ENCODE data around the gene MPDU1. TPM values are rescaled to one million over a fixed set of nuclear protein-coding genes. Genes with fewer than 3 reads are reported as not detected.

MPDU1 gene
- total and polyA plus RNA-seq, 2 of the 4 experiments (the other 2 are of a cell fraction) = 135 to 149 TPM

GRCh38 chr17:7561028-7561575 is 22.6 kb upstream of the MPDU1 start:
- Histone ChIP-seq H4K8ac (ENCODE audit: low read depth in 2 of 2, low read length in 2 of 2) (peak overlapping the region; percentile 73 to 91), H2BK5ac (ENCODE audit: low read depth, low read length, poor library complexity, severe bottlenecking) (no peak overlapping the region), H3K4me2 (ENCODE audit: low read depth, low read length) (peak overlapping the region; percentile 98), H3K14ac (replicated peaks; ENCODE audit: low read depth, low read length) (0 out of 2 replicates have a peak overlapping the region, but pooled peaks have one; percentile 31), H3K4me3 (ENCODE audit: insufficient read depth, low read depth, low read length) (peak overlapping the region; percentile 79), H3K23ac (ENCODE audit: low read depth, low read length) (peak overlapping the region; percentile 39; the same call in 1 of the 2 replicates), H3K9ac (ENCODE audit: low read depth, low read length) (peak overlapping the region; percentile 74), H4K5ac (ENCODE audit: low read depth, low read length) (peak overlapping the region; percentile 18), H2BK20ac (ENCODE audit: low read depth, low read length) (no peak overlapping the region), H3K36me3 (ENCODE audit: control insufficient read depth, insufficient read depth, low read length) (peaks cover 20% of the 10 kb centered on the region), H2AK9ac (replicated peaks; ENCODE audit: low read depth, low read length, poor library complexity) (peak overlapping the region; percentile 100), H2AFZ (replicated peaks; ENCODE audit: low read length, poor library complexity) (peak overlapping the region; percentile 99), H3K4ac (ENCODE audit: low read depth, low read length) (peak overlapping the region; percentile 31), H3K4me1 (ENCODE audit: control insufficient read depth, insufficient read depth, low read length) (peaks cover 9% of the 10 kb centered on the region), H3K79me1 (ENCODE audit: low read depth in 1 of 2, low read length in 2 of 2) (peaks cover 24 to 30% of the 10 kb centered on the region in 2 experiments), H3K9me1 (ENCODE audit: insufficient read depth, low read length) (no peaks in the 10 kb centered on the region), H4K20me1 (ENCODE audit: insufficient read depth, low read length) (no peaks in the 10 kb centered on the region), H3K56ac (ENCODE audit: extremely low read depth, insufficient read depth, low read length) (peak overlapping the region; percentile 68; the same call in 1 of the 2 replicates), H3K27me3 (ENCODE audit: control insufficient read depth, insufficient read depth, low read length) (no peaks in the 10 kb centered on the region), H4K91ac (ENCODE audit: insufficient read depth, low read depth, low read length) (peak overlapping the region; percentile 54), H2BK120ac (ENCODE audit: low read depth, low read length) (no peak overlapping the region), H3K18ac (ENCODE audit: low read depth, low read length) (no peak overlapping the region), H2BK15ac (ENCODE audit: low read depth, low read length) (peak overlapping the region; percentile 51; the same call in 1 of the 3 replicates), H2AK5ac (ENCODE audit: low read depth, low read length) (peak overlapping the region; percentile 98), H3K27ac (ENCODE audit: insufficient read depth, low read length) (peak overlapping the region; percentile 84), H3K9me3 (ENCODE audit: control insufficient read depth, insufficient read depth, low read length) (no peaks in the 10 kb centered on the region)
- peak; percentile 58 for TF ChIP-seq SMC3 (IDR thresholded peaks at IDR 0.05; ENCODE audit: low read depth, low read length)
- TF ChIP-seq RFX5 (IDR thresholded peaks at IDR 0.05; ENCODE audit: low read depth, low read length) = no peak
- no peak for TF ChIP-seq USF2 (IDR thresholded peaks at IDR 0.05; ENCODE audit: low read depth, low read length)
- TF ChIP-seq CTCF (conservative IDR thresholded peaks at IDR 0.05; ENCODE audit: low read depth, low read length) = peak; percentile 94
- peak; percentile 85 for TF ChIP-seq RAD21 (IDR thresholded peaks at IDR 0.05; ENCODE audit: low read length)
- TF ChIP-seq MXI1 (IDR thresholded peaks at IDR 0.05; ENCODE audit: borderline replicate concordance, low read depth, low read length) = peak; percentile 79; the same call in 1 of the 2 replicates
- TF ChIP-seq NFE2L2 (IDR thresholded peaks at IDR 0.05; ENCODE audit: low read depth, low read length) = no peak
- peak; percentile 56; the same call in 1 of the 2 replicates for TF ChIP-seq MAZ (IDR thresholded peaks at IDR 0.05; ENCODE audit: borderline replicate concordance, low read depth, low read length)
- no peak for TF ChIP-seq MAFK (IDR thresholded peaks at IDR 0.05; ENCODE audit: low read depth, low read length)
- TF ChIP-seq ELK1 (IDR thresholded peaks at IDR 0.05; ENCODE audit: borderline replicate concordance, low read depth, low read length) = no peak
- peak; percentile 18; the same call in 1 of the 2 replicates for TF ChIP-seq BHLHE40 (IDR thresholded peaks at IDR 0.05; ENCODE audit: low read depth, low read length)
- DNase-seq (peak; percentile 76), ATAC-seq (ENCODE audit: low read depth) (peak; percentile 72)
- in situ Hi-C loops (cut with MboI; ENCODE audit: low sequenced_read_pairs) (no loop called here), dilution Hi-C loops (cut with HindIII; ENCODE audit: low sequenced_read_pairs, unreplicated experiment) (no loop called here), intact Hi-C loops (cut with micrococcal nuclease) (loop anchor here (1.0 to 10.0 kb wide), 8 partner anchors 47 to 516 kb away; partner anchors contain the start of genes KCTD11, NEURL4, POLR2A and SLC16A11)
- POLR2A ChIA-PET (ENCODE audit: unreplicated experiment) = interaction anchor here (0.9 to 1.1 kb wide), 2 partner anchors 23 to 83 kb away, joined by 3 to 4 read pairs; no protein-coding TSS in a partner anchor
- 0% methylated on average over 13 of the region's 32 CpGs; no CpG with 5 or more reads in 1 of the 2 experiments for WGBS, 2 experiments (ENCODE audit: extremely low coverage in 2 of 2, insufficient read length in 1 of 2)
- no TSS peak for BruUV-seq (replicated peaks)
- CTCF ChIA-PET = interaction anchor here (0.7 to 2.8 kb wide), 20 partner anchors 8 to 206 kb away, joined by 3 to 24 read pairs (median 4); partner anchors contain the start of genes MPDU1 and TMEM95

Measured in IMR-90 (cell line).